SU-DHL-6 (cell line): ENCODE data around the gene DUSP22.

Experiments
- CTCF ChIP-seq: fragments of 200-600 bp; sonication (generic); IDR thresholded peaks from one replicate; pipeline ENCODE4 v1.5.1; 2017; ENCODE audit warnings: antibody characterized with exemption, mild to moderate bottlenecking, low read length, moderate library complexity; ENCODE audit not compliant: insufficient read depth, poor library complexity, severe bottlenecking
- EZH2phosphoT487 ChIP-seq: fragments of 200-600 bp; sonication (generic), shearing (Covaris generic); conservative IDR thresholded peaks from 2 replicates; pipeline ENCODE4 v1.6.1; 2018; ENCODE audit warnings: mild to moderate bottlenecking, antibody characterized with exemption, low read length, moderate library complexity, mixed read lengths

DNA sequence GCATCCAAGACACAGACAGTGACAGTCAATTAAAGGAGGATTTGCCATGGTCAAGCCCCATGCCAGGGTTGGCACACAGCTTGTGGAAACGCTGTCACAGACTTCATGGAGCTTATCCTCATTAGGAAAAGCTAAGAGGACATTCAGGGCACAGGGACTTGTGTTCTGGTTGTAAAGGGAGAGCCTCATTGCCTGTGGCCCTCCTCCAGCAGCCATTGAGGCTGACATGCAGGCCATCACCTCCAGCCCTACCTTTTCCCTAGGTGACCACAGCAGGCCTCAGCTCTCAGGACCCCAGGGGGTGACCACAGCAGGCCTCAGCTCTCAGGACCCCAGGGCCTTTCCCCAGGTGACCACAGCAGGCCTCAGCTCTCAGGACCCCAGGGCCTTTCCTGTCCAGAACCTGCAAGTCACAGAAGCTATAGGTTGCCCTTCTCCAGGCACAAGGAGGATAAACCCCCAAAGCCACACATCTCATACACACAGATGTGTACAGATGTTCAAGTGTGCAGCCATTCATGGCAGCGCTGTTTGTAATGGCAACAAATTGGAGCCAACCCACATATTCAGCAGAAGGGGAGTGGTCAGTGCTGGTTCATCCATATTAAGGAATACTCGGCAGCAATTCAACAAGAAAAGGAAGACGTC lies 26.1 kb downstream of the DUSP22 start:
- no peak for TF ChIP-seq CTCF
- no peak for TF ChIP-seq EZH2phosphoT487
